Stomach (tissue), 9 donors: ENCODE data around the gene MRPL55. TPM values are rescaled to one million over a fixed set of nuclear protein-coding genes. Genes with fewer than 3 reads are reported as not detected.

Source experiments
- DNase-seq, 2 donors: peaks; one replicate each; pipeline versions ENCODE4 v3.0.0 to v3.0.0-alpha.2; 2013 to 2019
- H3K27ac ChIP-seq, 5 donors: fragments of 200-600 bp in 4 of 5; sonication (generic) in 4 of 5; one replicate each; pipeline ENCODE4 v1.5.1; 2013 to 2019; ENCODE audit warnings: mild to moderate bottlenecking in 1 of 5, moderate library complexity in 1 of 5
- H3K27me3 ChIP-seq, 3 donors: fragments of 200-600 bp; sonication (generic); one replicate each; pipeline ENCODE4 v1.5.1; 2017 to 2019; ENCODE audit warnings: mixed run types in 1 of 3
- H3K36me3 ChIP-seq, 4 donors: fragments of 200-600 bp; sonication (generic); 1 replicate in 3 of 4; 2 replicates in 1 of 4; pipeline ENCODE4 v1.5.1; 2016 to 2019
- H3K4me1 ChIP-seq, 4 donors: fragments of 200-600 bp; sonication (generic); one replicate each; pipeline ENCODE4 v1.5.1; 2016 to 2019
- H3K4me3 ChIP-seq, 4 donors: fragments of 200-600 bp; sonication (generic) in 3 of 4; one replicate each; pipeline ENCODE4 v1.5.1; 2016 to 2019; ENCODE audit warnings: mild to moderate bottlenecking in 1 of 4
- H3K9me3 ChIP-seq, 4 donors: fragments of 200-600 bp; sonication (generic); one replicate each; pipeline ENCODE4 v1.5.1; 2016 to 2019
- EP300 ChIP-seq: sonication (generic); formaldehyde crosslinking; IDR thresholded peaks from one replicate; pipeline ENCODE4 v1.6.1; 2017; ENCODE audit warnings: antibody characterized with exemption
- POLR2A ChIP-seq, 4 donors: fragments of 450-650 bp; IDR thresholded peaks; one replicate each; pipeline ENCODE4 v1.6.1; 2016; ENCODE audit warnings: antibody characterized with exemption in 4 of 4, control low read depth in 2 of 4, mild to moderate bottlenecking in 1 of 4, moderate library complexity in 1 of 4
- POLR2AphosphoS5 ChIP-seq, 3 donors: sonication (generic); formaldehyde crosslinking; IDR thresholded peaks; one replicate each; pipeline ENCODE4 v1.6.1; 2016; ENCODE audit warnings: antibody characterized with exemption in 3 of 3
- WGBS, 5 donors: extraction: QIAGEN DNeasy Blood & Tissue Kit in 3 of 5; methylation state at CpG; one replicate each; pipeline versions ENCODE4 v1.1.5 to v1.1.7; 2013 to 2018; 5-methylcytosine and 5-hydroxymethylcytosine counted together
- intact Hi-C: fragments of 100-400 bp; cut with DNase I; formaldehyde crosslinking; loops from one replicate; pipeline ENCODE4 v1.15.1; 2023; ENCODE audit warnings: low total_unique reads
- polyA plus RNA-seq, 3 donors: library from polyadenylated mRNA; stranded (reverse); fragments of 200-250 nt; gene quantifications; one replicate each; pipeline ENCODE4 v1.2.3, GENCODE V29; 2013
- total RNA-seq, 5 donors: library from RNA; depleted of rRNA; stranded (reverse); fragments of >200 nt; gene quantifications; one replicate each; pipeline versions ENCODE4 v1.1.0 to v1.2.3, GENCODE V29; 2014 to 2016
- TF ChIP-seq, protein P1 (sequence below), 7 experiments: fragments of 450-650 bp in 4 of 7; fragments of 200-600 bp in 3 of 7; sonication (generic) in 3 of 7; IDR thresholded peaks; one replicate each; pipeline ENCODE4 v1.5.1; 2016 to 2019; ENCODE audit warnings: antibody characterized with exemption in 7 of 7, control low read depth in 2 of 7, mild to moderate bottlenecking in 1 of 7
- donor health status: healthy with polysubstance abuse.
- donor health status: Bipolar disorder and iron deficiency.
- donor health status: healthy.

The MRPL55 gene
- total and polyA plus RNA-seq, 8 donors, result 18.7 to 158 (median 100) TPM

DNA sequence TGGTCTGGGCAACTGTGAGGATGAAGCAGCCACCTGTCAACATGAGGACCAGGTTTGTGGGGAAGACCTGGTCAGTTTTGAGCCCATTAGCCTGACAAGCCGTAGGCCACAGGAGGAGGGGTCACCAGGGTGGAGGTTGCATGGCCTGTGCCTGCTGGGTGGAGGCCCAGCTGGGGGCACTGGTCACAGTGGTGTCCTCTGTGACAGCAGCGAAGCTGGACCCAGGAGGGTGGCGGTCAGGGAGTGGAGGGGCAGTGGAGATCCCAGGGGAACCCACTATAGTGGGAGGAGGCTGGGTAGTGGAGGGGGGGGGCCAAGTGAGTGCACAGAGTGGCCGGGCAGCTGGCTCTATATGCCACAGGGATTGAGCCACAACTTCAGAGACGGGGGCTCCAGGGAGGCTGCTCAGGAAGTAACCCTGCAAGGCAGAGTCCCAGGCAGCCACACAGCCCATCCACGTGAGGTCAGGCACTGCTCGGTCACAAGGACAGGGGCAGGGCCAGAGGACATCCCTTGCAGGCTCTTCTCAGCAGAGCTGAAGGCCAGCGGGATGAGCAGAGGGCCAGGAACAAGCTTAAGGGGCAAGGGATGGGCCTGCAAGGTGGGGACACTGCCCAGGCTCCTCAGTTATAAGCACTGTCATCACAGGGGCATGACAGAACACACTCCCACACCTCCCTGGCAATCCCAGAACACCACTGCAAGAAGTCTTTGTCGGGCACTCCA lies 3.7 kb downstream of the MRPL55 start:
- DNase-seq, result no peak
- H3K27ac ChIP-seq, result peak overlapping the region in 1 of 5 donors; percentile 9
- intact Hi-C loops, result no loop called here
- no peaks in the 10 kb centered on the region for H3K27me3 ChIP-seq
- H3K4me1 ChIP-seq, result peaks cover 39 to 62% (median 57%) of the 10 kb centered on the region in 4 donors
- WGBS, 5 donors, result 71 to 81% (median 77%) methylated on average over 8 to 9 of the region's 9 CpGs
- peaks cover 20 to 40% (median 33%) of the 10 kb centered on the region in 4 donors for H3K36me3 ChIP-seq
- no peak overlapping the region for H3K4me3 ChIP-seq
- TF ChIP-seq EP300 (no peak), POLR2AphosphoS5 (IDR thresholded peaks at IDR 0.05) (no peak), POLR2A (IDR thresholded peaks at IDR 0.05) (no peak)
- TF ChIP-seq, protein P1, sequence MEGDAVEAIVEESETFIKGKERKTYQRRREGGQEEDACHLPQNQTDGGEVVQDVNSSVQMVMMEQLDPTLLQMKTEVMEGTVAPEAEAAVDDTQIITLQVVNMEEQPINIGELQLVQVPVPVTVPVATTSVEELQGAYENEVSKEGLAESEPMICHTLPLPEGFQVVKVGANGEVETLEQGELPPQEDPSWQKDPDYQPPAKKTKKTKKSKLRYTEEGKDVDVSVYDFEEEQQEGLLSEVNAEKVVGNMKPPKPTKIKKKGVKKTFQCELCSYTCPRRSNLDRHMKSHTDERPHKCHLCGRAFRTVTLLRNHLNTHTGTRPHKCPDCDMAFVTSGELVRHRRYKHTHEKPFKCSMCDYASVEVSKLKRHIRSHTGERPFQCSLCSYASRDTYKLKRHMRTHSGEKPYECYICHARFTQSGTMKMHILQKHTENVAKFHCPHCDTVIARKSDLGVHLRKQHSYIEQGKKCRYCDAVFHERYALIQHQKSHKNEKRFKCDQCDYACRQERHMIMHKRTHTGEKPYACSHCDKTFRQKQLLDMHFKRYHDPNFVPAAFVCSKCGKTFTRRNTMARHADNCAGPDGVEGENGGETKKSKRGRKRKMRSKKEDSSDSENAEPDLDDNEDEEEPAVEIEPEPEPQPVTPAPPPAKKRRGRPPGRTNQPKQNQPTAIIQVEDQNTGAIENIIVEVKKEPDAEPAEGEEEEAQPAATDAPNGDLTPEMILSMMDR (IDR thresholded peaks at IDR 0.05), result no peak
- no peaks in the 10 kb centered on the region for H3K9me3 ChIP-seq

DNA sequence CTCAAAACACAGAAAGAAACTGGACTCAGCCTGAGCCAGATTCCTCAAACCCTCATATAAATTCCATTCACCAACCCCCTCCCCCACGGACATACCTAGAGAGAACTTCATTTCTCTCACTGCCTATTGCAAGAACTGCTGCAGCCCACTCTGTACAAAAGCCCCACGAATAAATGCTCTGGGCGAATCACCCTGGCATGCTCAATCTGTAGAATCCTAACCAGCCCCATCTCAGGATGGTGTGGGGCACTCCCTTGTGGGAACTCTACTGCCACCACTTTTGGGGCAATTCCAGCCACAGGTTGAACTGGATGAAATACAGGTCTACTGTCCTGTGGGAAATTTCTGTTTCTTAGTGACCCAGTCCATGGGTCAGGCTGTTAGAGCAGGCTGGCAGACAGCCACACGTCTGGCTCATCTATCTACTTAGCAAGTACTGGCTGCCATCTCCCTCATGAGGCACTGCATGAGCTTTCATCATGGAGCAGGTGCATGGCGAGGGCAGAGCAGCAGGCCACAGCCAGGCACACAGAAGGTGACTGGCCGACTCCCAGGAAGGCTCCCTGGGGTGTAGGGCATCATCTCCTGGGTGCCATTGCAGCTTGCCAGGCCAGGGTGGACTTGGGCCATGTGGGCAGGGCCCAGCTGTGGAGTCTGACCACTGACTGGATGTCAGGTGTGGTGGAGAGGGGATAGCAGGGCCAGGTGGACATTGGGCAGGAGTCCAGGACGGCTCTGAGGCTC lies 4.4 kb downstream of the MRPL55 start:
- WGBS, 5 donors, result 57 to 72% (median 62%) methylated on average over 5 to 7 of the region's 7 CpGs
- DNase-seq, result no peak

DNA sequence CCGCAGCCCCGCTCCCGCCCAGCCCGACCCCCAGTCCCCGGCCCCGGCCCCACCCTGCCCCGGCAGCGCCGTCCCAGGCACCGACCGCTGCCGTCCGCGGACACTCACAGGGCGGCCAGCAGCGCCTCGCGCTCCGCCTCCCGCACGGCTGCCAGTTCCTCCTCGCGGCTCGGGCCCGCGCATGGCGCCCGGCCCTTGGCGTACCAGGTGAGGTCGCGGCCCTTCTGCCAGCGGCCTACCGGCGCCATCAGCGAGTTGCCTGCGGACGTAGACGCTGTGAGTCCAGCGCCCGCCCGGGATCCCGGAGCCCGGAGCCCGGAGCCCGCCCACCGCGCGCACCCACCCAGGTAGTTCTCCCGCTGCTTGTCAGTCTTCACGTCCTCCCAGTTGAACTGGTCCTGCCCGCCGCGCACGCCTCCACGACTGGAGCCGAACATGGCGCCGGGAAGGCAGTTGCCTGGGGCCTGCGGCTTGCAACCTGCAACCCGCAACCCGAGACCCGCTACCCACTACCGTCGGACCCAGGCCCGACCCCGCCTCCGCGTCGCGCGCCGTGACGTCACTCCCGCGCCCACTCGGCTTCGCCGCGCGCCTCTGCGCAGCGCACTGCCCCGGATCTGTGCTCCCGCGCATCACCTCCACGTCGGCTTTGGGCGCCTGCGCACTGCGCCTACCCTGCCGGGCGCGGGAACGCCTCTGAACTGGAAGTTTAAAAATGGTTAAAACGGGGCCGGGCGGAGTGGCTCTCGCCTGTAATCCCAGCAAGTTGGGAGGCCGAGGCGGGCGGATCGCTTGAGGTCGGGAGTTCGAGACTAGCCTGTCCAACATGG lies 6.1 kb downstream of the MRPL55 start, which contains the start of gene C1orf35:
C1orf35 (minus strand) TSS at position 535 of the 830 bp plus-strand sequence; CDS start at position 437, 98 bp downstream.
- peak within 1 kb of the TSS; percentile 78 to 90 (median 88) for H3K4me3 ChIP-seq
- WGBS, 5 donors, result 0 to 1% (median 0%) methylated on average over 37 to 104 of the region's 104 CpGs
- peak within 1 kb of the TSS; percentile 90 to 96 (median 95) for H3K27ac ChIP-seq
- no peaks in the 10 kb centered on the region for H3K9me3 ChIP-seq
- intact Hi-C loops, result no loop called here
- H3K4me1 ChIP-seq, result peaks cover 25 to 51% (median 46%) of the 10 kb centered on the region in 4 donors
- H3K36me3 ChIP-seq, result peaks cover 44 to 64% (median 57%) of the 10 kb centered on the region in 4 donors
- peak; percentile 96 to 98 for DNase-seq
- H3K27me3 ChIP-seq, result no peaks in the 10 kb centered on the region
- no peak for TF ChIP-seq EP300
- TF ChIP-seq POLR2AphosphoS5 (IDR thresholded peaks at IDR 0.05), result peak; percentile 85 to 96 (median 94)
- TF ChIP-seq POLR2A (IDR thresholded peaks at IDR 0.05), result no peak
- TF ChIP-seq, protein P1 (IDR thresholded peaks at IDR 0.05), result peak in 1 of 7 experiments; percentile 8

More for the DNA sequence above, 4.4 kb downstream of the MRPL55 start:
- intact Hi-C loops, result no loop called here
- no peak overlapping the region for H3K4me3 ChIP-seq
- H3K27me3 ChIP-seq, result no peaks in the 10 kb centered on the region
- H3K9me3 ChIP-seq, result no peaks in the 10 kb centered on the region
- peak overlapping the region in 2 of 5 donors; percentile 90 to 96 for H3K27ac ChIP-seq
- H3K36me3 ChIP-seq, result peaks cover 27 to 48% (median 40%) of the 10 kb centered on the region in 4 donors
- peaks cover 32 to 55% (median 53%) of the 10 kb centered on the region in 4 donors for H3K4me1 ChIP-seq
- TF ChIP-seq, protein P1 (IDR thresholded peaks at IDR 0.05), result no peak
- no peak for TF ChIP-seq POLR2A (IDR thresholded peaks at IDR 0.05)
- no peak for TF ChIP-seq POLR2AphosphoS5 (IDR thresholded peaks at IDR 0.05)
- TF ChIP-seq EP300, result no peak
